ENCODE measurements around the gene MRPL36.

DNA sequence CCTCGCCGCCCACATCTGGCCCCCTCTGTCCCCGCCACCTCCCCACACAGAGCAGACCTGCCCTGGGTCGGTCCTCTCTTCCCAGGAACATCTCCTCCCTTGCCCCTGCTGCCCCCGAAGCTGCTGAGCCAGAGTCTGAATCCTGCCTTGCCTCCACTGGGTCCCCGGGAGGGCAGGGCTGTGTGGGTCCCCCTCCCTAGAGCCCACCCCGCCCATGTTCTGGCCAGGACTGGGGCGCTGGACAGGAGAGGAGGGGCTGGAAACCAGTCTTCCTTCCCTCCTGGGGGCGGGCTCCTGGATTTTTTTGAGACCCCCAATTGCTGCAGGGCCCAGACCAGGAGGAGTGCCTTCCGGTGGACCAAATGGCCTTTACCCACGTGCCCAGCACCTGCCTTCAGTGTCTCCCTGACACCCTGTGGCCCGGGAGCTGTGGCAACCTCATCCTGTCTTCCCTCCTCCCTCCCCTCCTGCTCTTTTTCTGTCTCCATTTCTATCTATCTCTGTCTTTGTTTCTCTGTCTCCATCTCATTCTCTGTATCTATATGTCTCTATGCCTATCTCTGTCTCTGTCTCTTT is 12.1 kb downstream of the MRPL36 start:
- TF ChIP-seq POLR2AphosphoS5 (IDR thresholded peaks at IDR 0.05; ENCODE audit: low read depth, low read length), result no peak
- TF ChIP-seq POLR2A (IDR thresholded peaks at IDR 0.05; ENCODE audit: low read depth, low read length), result no peak
- TF ChIP-seq TAF1 (IDR thresholded peaks at IDR 0.05; ENCODE audit: low read depth, low read length), result no peak
